H54 (cell line): ENCODE data around the gene QSER1.
"Not testable (repeated sequence)": the region's sequence is repeated elsewhere in the genome, so short reads cannot be mapped to it uniquely, and the experiment has no call there.

Source experiments
- DNase-seq: peaks from one replicate; pipeline ENCODE4 v3.0.0; 2011; ENCODE audit warnings: low spot score, mixed read lengths; ENCODE audit not compliant: insufficient read length
- FAIRE-seq: peaks from 3 replicates; lab custom pipeline; 2011; peaks lifted over from hg19 to GRCh38; lab: Jason Lieb, UNC
- POLR2A ChIP-seq: IDR thresholded peaks from 2 replicates; pipeline ENCODE4 v1.6.1; 2011; ENCODE audit warnings: low read depth, mild to moderate bottlenecking, low read length

Gene QSER1

DNA sequence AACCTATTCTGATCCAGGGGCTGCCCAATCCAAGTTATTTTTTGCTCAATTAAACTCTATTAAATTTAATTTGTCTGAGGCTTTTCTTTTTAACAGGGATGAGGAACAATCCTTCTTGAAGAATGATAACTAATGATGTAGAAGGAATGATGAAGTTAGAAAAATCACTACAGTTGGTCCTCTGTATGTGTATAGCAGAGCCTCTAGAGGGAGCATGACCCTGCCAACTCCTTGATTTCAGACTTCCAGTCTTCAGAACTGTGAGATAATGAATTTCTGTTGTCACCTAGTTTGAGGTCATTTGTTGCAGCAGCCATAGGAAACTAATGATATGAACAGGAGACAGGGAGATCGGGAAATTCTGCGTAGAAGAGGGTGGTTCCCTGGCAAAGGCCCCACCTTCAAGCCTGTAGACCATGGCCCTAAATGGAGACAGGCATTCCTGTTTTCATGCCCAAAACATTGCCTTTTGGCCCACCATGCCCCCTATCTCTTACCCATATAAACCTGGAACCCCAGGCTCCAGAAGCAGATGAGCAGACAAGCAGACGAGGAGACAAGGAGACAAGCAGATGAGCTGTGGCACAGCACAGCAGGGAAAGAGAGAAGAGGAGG is 7.7 kb upstream of the QSER1 start:
- TF ChIP-seq POLR2A: no peak
- DNase-seq (no peak), FAIRE-seq (no peak)

DNA sequence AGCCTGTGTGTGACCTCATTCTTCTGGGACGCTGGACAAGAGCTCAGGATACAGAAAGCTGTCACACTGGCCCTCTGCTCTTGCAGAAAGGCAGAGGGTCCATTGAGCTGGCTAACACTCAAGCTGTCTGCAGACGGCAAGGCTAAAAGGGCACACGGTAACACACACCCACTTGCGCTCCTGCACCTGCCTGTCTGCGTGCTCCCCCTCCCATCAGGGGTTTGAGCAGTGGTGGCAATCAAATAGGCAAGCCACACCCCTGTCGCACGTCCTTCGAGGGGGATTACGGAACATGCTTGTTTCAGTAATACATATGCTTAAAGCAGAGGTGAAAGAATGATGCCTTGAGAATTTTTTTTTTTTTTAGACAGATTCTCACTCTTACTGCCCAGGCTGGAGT is 7.1 kb upstream of the QSER1 start:
- DNase-seq (no peak), FAIRE-seq (no peak)

DNA sequence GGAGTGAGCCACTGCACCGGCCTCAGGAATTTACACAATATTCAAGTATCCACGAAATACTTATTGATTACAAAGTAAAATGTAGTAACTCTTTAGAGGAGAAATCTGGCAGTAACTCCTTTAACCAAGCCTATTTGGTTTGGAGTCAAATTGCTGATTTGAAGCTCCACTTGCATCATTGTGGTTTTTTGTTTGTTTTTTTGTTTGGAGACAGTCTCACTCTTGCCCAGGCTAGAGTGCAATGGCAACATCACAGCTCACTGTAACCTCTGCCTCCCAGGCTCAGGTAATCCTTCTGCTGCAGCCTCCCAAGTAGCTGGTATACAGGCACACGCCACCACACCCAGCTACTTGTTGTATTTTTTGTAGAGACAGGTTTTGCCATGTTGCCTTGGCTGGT is 6.4 kb upstream of the QSER1 start:
- FAIRE-seq: no peak
- no peak for TF ChIP-seq POLR2A

More for the DNA sequence above, 7.1 kb upstream of the QSER1 start:
- TF ChIP-seq POLR2A: no peak

DNA sequence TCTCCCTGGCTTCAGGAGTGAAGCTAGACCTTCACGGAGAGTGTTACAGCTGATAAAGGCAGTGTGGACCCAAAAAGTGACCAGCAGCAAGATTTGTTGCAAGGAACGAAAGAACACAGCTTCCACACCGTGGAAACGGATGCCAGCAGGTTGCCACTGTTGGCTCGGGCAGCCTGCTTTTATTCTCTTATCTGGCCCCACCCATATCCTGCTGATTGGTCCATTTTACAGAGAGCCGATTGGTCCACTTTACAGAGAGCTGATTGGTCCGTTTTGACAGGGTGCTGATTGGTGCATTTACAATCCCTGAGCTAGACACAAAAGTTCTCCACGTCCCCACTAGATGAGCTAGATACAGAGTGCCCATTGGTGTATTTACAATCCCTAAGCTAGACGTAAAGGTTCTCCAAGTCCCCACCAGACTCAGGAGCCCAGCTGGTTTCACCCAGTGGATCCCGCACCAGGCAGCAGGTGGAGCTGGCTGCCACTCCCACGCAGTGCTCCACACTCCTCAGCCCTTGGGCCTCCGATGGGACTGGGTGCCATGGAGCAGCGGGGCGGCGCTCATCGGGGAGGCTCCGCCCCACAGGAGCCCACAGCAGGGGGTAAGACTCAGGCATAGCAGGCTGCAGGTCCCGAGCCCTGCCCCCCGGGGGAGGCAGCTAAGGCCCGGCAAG is 4.8 kb upstream of the QSER1 start:
- DNase-seq, FAIRE-seq: not testable (repeated sequence)

More for the DNA sequence above, 6.4 kb upstream of the QSER1 start:
- no peak for DNase-seq

DNA sequence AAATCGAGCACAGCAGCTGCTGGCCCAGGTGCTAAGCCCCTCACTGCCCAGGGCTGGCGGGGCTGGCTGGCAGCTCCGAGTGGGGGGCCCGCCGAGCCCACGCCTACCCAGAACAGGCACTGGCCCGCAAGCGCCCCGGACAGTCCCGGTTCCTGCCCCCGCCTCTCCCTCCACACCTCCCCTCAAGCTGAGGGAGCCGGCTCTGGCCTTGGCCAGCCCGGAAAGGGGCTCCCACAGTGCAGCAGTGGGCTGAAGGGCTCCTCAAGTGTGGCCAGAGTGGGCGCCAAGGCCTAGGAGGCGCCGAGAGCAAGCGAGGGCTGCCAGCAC is 4.3 kb upstream of the QSER1 start:
- not testable (repeated sequence) for DNase-seq, FAIRE-seq

DNA sequence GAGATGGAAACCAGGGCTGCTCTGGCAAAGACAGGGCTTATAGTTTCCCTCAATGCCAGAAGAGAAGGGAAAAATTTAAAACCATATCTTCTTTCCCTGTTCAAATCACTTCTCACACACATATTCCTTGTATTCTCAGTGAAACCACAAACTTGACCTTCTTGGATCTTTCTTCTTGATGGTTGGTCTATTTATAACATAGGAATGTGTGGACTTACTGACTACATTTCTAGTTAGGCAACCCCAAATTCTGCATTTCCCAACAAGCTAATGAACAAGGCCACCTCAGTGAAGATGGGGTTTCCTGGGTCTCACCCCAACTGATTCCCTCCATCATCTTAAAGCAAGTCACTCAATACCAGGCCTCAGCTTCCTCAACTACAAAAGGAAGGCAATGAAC is 3.8 kb upstream of the QSER1 start:
- no peak for TF ChIP-seq POLR2A
- no peak for FAIRE-seq
- no peak for DNase-seq

DNA sequence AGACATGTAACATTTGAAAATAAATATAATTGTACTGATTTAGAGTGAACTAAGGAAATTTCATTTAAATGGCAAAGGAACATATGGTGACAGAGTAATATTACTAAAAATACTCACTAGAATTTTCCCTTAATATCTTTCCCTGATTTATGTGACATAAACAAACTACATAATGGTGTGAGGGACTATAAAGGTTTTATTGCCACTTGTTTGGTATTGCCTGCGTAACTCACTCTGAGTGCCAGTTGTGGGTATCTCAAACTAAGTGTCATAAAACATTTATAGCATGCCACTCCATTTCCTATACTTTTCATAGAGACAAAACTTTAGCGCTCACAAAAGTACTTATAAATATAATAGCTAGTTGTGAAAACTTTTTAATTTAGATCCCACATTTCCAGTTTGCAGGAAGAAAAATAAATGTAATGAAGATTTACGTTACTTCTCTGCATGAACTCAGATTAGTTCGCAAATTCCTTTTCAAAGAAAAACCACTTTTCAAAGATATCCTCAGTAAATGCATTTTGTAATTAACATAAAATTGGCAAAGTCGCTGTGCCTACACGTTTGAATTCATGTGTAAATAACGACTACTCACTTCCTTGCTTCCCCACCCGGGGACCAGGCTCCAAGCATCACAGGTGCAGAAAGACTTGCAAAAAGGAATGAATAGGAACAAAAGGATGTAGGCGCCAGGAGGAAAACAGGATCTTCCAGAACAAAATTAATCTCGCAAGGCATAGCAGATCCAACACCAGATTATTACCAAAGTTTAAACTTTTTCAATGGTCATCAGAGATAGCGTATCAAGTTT is 1.6 kb upstream of the QSER1 start:
- no peak for TF ChIP-seq POLR2A
- DNase-seq (no peak), FAIRE-seq (no peak)

DNA sequence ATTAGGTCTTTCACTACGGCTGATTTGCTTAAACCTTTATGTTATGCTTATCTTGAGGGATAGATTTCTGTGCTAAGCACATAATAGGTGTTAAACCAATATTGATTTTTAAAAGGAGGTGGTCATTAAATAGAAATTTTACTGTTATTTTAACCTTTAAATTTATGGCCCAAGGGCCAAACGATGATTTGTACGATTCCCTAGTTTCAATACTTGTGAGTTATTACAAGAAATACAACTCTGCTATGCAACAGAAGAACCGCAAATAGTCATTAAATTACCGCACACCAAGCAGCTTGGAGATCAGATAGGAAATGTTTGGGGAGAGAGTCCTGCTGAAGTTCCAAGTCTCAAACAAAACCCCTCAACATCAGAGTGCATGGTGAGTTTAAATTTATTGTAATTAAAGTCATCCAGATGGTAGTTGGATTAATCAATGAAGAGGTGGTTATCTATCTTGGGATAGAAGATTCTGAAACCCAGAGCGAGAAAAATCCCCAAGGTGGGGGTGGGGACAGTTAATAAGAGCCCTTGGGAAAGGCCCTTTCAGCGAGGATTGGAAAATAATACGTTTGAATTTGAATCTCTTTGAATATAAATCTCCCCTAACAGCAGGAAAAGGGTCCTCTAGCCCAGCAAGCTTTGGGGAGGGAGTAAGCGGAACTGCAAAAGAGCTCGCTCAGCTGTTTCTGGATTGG is 805 bp upstream of the QSER1 start:
- DNase-seq: no peak
- FAIRE-seq: no peak
- no peak for TF ChIP-seq POLR2A

DNA sequence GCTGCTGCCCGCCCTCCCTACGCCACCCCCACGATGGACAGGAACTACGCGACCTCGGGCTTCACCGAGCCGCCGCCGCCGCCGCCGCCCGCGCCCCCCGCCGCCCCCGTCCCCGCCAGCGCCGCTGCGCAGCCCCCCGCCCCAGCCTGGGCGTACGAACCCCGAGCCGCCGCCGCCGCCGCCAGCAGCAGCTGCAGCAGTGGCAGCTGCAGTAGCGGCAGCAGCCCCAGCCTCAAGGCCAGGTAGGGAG is 407 bp downstream of the QSER1 start:
- DNase-seq: no peak
- no peak for FAIRE-seq
- TF ChIP-seq POLR2A: no peak

DNA sequence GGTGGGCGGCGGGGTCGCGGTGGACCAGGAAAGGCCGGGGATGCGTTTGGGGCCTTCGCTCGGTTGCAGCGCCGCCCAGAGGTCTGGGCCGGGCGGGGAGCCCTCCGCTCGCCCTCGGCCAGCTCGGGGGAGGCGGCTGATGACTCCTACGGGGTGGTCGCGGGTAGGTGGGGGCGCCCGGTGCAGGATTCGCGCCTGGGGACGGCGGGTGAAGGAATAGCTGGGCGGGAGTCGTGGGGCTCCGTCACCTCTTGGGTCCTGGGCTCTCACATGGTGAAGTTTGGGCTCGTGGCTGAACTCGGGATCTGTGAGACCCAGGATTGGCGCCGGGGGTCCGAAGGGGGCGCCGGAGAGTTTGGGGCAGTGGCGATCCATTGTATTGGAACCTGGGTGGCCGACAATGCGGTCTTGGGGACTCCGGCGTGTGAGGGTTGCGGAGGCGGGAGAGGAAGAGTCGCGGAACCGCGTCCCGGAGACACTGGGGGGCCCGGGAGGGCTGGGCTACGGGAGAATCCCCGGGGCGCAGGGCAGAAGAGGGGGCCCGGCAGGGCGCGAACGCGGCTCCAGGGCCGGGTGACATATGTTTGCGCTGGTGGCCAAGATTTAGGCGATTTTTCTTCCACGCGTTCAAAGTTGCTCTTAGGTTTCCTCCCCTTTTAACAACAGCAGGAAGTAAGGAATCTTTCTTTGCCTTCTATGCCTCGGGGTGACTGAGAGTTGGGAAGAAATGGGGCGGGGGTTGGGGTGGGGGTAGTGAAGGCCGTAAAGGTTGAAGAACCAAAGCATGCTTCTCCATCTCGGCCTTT is 935 bp downstream of the QSER1 start:
- TF ChIP-seq POLR2A: no peak
- no peak for FAIRE-seq

DNA sequence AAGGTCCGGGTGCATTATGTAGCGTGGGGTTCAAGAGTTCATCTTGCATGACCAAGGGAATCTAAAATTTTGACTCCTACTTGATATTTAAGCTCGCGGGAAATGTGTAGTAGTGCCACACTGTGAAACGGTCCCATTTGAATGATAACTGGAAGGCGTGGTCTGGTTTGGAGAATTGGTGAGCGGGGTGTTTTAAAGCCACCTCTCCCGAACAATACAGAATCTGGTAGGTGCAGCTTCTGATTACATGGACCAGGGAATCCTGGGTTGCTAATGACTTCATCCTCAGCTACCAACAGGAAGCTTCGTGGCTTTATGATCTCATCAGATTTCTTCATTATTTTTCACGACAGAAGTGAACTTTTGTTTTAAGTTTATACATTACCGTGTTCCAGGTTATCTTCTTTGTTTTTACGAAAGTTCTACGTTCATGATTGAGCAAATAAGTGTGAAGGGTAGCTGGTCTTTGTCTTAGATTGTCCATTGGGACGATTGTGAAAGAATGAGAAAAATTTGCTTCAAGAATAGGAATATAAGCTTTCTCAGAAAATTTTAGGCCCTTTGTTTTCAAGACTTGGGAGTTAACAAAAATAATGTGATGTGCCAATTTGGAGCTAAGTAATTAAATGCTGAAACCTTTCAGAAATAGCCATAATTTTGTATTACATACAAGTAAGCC is 1.7 kb downstream of the QSER1 start:
- peak; percentile 93 for FAIRE-seq

More for the DNA sequence above, 935 bp downstream of the QSER1 start:
- DNase-seq: peak; percentile 23

DNA sequence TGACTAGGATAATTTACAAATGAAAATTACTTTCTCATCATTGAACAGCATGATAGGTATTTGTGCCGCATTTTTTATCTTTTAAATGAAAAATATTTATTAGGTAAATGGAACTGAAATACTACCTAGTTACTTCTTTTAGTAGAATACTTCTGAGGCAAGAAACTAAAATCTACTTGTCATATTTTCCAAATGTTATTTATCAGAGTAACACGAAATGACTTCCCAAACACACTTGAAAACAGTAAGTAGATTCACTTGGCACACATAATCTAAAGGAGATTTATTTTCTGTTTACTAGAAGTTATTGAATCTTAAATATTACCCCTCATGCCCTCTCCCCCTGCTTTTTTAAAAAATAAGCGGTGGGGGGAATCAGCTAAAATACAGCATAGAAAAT is 2.3 kb downstream of the QSER1 start:
- no peak for FAIRE-seq
- TF ChIP-seq POLR2A: no peak

More for the DNA sequence above, 1.7 kb downstream of the QSER1 start:
- TF ChIP-seq POLR2A: 0 out of 2 replicates have a peak, but pooled peaks have one; percentile 19
- DNase-seq: peak; percentile 76

DNA sequence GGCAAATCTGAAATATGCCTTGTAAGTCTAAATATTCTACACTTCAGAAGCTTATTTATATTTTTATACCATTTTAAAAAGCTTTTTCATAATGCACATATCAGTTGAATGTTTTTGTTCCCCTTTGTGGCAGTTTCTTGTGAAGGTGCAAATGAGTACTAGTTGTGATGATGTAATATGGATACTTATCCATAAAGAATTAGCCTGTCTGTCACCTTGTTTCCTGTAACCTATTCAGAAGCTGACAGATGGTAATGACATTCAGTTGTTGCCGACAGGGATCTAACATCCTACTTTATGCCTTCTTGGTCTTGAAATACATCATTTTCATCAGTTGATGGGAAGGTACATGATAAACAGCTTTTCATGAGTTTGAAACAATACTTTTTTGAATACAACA is 2.9 kb downstream of the QSER1 start:
- TF ChIP-seq POLR2A: no peak
- FAIRE-seq: no peak
- DNase-seq: no peak

More for the DNA sequence above, 2.3 kb downstream of the QSER1 start:
- DNase-seq: no peak
